Activated CD4-positive, alpha-beta memory T cell treated with anti-CD3 and anti-CD28 coated beads for 36 hours (primary cell): Measurements from ENCODE around the gene SPTBN1. TPM values are rescaled to one million over a fixed set of nuclear protein-coding genes. Genes with fewer than 3 reads are reported as not detected.
A peak's percentile ranks its signal among the peaks of the same experiment; 100 is the strongest.

Experiments
- CTCF ChIA-PET: fragments of 350-600 bp; sonication (Branson Sonifier 250); formaldehyde crosslinking; loops from one replicate; lab custom pipeline; 2021; ENCODE audit warnings: antibody characterized with exemption, inconsistent platforms; lab: Charles Lee
- POLR2A ChIA-PET: fragments of 350-600 bp; sonication (Branson Sonifier 250); formaldehyde crosslinking; loops from one replicate; lab custom pipeline; 2021; ENCODE audit warnings: antibody characterized with exemption; lab: Charles Lee
- DNase-seq: peaks from one replicate; pipeline ENCODE4 v3.0.0-alpha.2; 2020
- H3K27ac Mint-ChIP-seq: one replicate; pipeline ENCODE4 v1.8.0; 2021; ENCODE audit warnings: mixed read lengths
- H3K27me3 Mint-ChIP-seq: one replicate; pipeline ENCODE4 v1.8.0; 2021; ENCODE audit warnings: mixed read lengths
- H3K36me3 Mint-ChIP-seq: one replicate; pipeline ENCODE4 v1.8.0; 2021; ENCODE audit warnings: mixed read lengths
- H3K4me1 Mint-ChIP-seq: one replicate; pipeline ENCODE4 v1.8.0; 2021; ENCODE audit warnings: low read depth, mixed read lengths
- H3K4me3 Mint-ChIP-seq: one replicate; pipeline ENCODE4 v1.8.0; 2021; ENCODE audit warnings: mild to moderate bottlenecking, mixed read lengths
- H3K9me3 Mint-ChIP-seq: one replicate; pipeline ENCODE4 v1.8.0; 2021; ENCODE audit warnings: mixed read lengths
- intact Hi-C: fragments of 100-400 bp; cut with micrococcal nuclease; formaldehyde crosslinking; loops from one replicate; pipeline ENCODE4 v1.15.1; 2023
- total RNA-seq, 2 experiments: library from RNA; stranded (reverse); gene quantifications; one replicate each; pipeline ENCODE4 v1.2.3, GENCODE V29; 2021

Gene SPTBN1
- total RNA-seq, 2 experiments from 2014 or later, result 67.5 to 68.1 TPM

DNA sequence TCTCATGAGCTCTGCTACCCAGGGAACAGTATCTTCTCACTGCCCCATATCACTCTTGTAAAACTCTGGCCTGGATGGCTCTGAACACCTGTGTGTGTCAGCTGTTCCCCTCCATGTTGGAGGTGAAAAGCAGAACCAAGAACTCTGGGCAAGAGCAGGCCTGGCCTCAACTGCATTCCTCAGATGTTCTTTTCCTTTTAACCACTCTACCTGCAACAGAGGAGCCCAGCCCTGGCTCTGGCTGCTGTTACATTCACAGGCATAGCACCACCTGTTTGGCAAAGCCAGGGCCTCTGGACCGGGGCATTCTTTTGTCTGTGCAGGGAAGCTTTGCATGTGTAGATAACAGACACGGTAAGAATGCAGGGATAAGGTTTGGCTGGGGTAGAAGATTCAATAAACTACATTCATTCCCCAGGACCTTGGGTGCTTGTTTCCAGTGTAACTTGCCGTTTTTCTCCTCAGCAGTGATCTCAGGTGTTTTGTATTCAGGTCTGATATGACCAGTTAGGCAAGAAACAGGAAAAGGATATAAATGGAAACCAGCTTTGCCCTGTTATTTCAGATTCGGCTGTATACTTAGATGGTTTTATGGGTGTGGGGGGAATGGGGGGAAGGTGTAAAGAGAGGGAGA, 95.1 kb downstream of the SPTBN1 start:
- Mint-ChIP-seq H3K27me3 (no peaks in the 10 kb centered on the region), H3K9me3 (no peaks in the 10 kb centered on the region), H3K27ac (no peak overlapping the region), H3K4me1 (peaks cover 7% of the 10 kb centered on the region), H3K36me3 (no peaks in the 10 kb centered on the region), H3K4me3 (no peak overlapping the region)
- intact Hi-C loops, result no loop called here
- POLR2A ChIA-PET, result interaction anchor here (0.7 kb wide), 1 partner anchor 8 kb away, joined by 4 read pairs; no protein-coding TSS in a partner anchor
- CTCF ChIA-PET, result no interaction called here
- DNase-seq, result no peak

- H3K4me1 Mint-ChIP-seq, result peaks cover 20% of the 10 kb centered on the region
- intact Hi-C loops, result no loop called here
- CTCF ChIA-PET, result interaction anchor here (1.5 to 2.7 kb wide), 2 partner anchors 102 to 152 kb away, joined by 4 to 8 read pairs; no protein-coding TSS in a partner anchor
- H3K4me3 Mint-ChIP-seq, result no peak overlapping the region
- no peak overlapping the region for H3K27ac Mint-ChIP-seq
- H3K36me3 Mint-ChIP-seq, result no peaks in the 10 kb centered on the region
- no peaks in the 10 kb centered on the region for H3K9me3 Mint-ChIP-seq
- POLR2A ChIA-PET, result interaction anchor here (1.2 kb wide), 1 partner anchor 57 kb away, joined by 3 read pairs; no protein-coding TSS in a partner anchor
- no peaks in the 10 kb centered on the region for H3K27me3 Mint-ChIP-seq
- no peak for DNase-seq
These were observed 96.9 kb downstream of the SPTBN1 start for GRCh38 chr2:54553075-54553474.

GRCh38 chr2:54553775-54554174, 97.6 kb downstream of the SPTBN1 start:
- Mint-ChIP-seq H3K27ac (no peak overlapping the region), H3K9me3 (no peaks in the 10 kb centered on the region), H3K36me3 (no peaks in the 10 kb centered on the region), H3K27me3 (no peaks in the 10 kb centered on the region), H3K4me3 (no peak overlapping the region), H3K4me1 (peaks cover 20% of the 10 kb centered on the region)
- ChIA-PET CTCF (interaction anchor here (1.0 to 2.7 kb wide), 4 partner anchors 31 to 151 kb away, joined by 4 to 8 read pairs (median 4); no protein-coding TSS in a partner anchor), POLR2A (interaction anchor here (1.2 kb wide), 1 partner anchor 56 kb away, joined by 3 read pairs; no protein-coding TSS in a partner anchor)
- intact Hi-C loops, result no loop called here
- no peak for DNase-seq

- H3K36me3 Mint-ChIP-seq, result peaks cover 7% of the 10 kb centered on the region
- CTCF ChIA-PET, result no interaction called here
- POLR2A ChIA-PET, result no interaction called here
- no peak for DNase-seq
- H3K27me3 Mint-ChIP-seq, result no peaks in the 10 kb centered on the region
- peaks cover 20% of the 10 kb centered on the region for H3K4me1 Mint-ChIP-seq
- H3K27ac Mint-ChIP-seq, result no peak overlapping the region
- intact Hi-C loops, result no loop called here
- H3K9me3 Mint-ChIP-seq, result no peaks in the 10 kb centered on the region
- no peak overlapping the region for H3K4me3 Mint-ChIP-seq
These were observed 99.3 kb downstream of the SPTBN1 start for GRCh38 chr2:54555318-54555837.

- H3K27ac Mint-ChIP-seq, result peak overlapping the region; percentile 63
- peaks cover 10% of the 10 kb centered on the region for H3K36me3 Mint-ChIP-seq
- ChIA-PET CTCF (interaction anchor here (0.7 to 4.2 kb wide), 5 partner anchors 14 to 108 kb away, joined by 3 to 37 read pairs (median 9); no protein-coding TSS in a partner anchor), POLR2A (interaction anchor here (4.1 kb wide), 1 partner anchor 16 kb away, joined by 113 read pairs; no protein-coding TSS in a partner anchor)
- no peaks in the 10 kb centered on the region for H3K9me3 Mint-ChIP-seq
- peak overlapping the region; percentile 69 for H3K4me3 Mint-ChIP-seq
- no peak for DNase-seq
- peaks cover 25% of the 10 kb centered on the region for H3K4me1 Mint-ChIP-seq
- H3K27me3 Mint-ChIP-seq, result no peaks in the 10 kb centered on the region
- intact Hi-C loops, result loop anchor here (1.0 kb wide), 1 partner anchor 167 kb away; the partner anchor contains the start of gene EML6
These were observed 100.5 kb downstream of the SPTBN1 start for GRCh38 chr2:54556621-54557121.

DNA sequence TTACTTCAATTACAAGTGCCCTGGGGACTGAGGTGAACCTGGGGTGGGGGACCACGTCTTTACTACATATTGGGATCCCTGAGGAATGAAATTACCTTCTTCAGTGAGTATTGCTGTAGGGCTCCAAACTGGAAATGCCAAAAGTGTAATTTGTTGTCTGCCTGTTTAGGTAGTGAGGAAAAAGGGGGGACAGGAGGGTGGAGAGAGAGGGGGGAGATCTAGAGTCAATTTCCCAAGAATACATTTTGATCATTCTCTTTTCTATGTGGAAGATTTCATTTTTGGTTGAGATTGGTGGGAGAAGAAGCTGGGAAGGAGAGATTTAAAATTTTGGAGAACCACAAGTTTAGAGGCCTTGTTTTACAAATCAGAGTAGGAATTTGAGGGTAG, 101.1 kb downstream of the SPTBN1 start:
- Mint-ChIP-seq H3K27ac (peak overlapping the region; percentile 63), H3K36me3 (peaks cover 14% of the 10 kb centered on the region), H3K4me1 (peaks cover 30% of the 10 kb centered on the region), H3K27me3 (no peaks in the 10 kb centered on the region), H3K9me3 (no peaks in the 10 kb centered on the region), H3K4me3 (peak overlapping the region; percentile 69)
- no peak for DNase-seq
- ChIA-PET POLR2A (interaction anchor here (4.1 kb wide), 1 partner anchor 15 kb away, joined by 113 read pairs; no protein-coding TSS in a partner anchor), CTCF (interaction anchor here (1.4 to 4.2 kb wide), 4 partner anchors 13 to 100 kb away, joined by 4 to 37 read pairs (median 18); no protein-coding TSS in a partner anchor)
- intact Hi-C loops, result loop anchor here (1.0 kb wide), 1 partner anchor 166 kb away; the partner anchor contains the start of gene EML6

- POLR2A ChIA-PET, result interaction anchor here (0.7 to 4.1 kb wide), 11 partner anchors 9 to 108 kb away, joined by 3 to 113 read pairs (median 11); no protein-coding TSS in a partner anchor
- CTCF ChIA-PET, result interaction anchor here (1.0 to 4.2 kb wide), 14 partner anchors 13 to 148 kb away, joined by 3 to 37 read pairs (median 4); no protein-coding TSS in a partner anchor
- H3K4me3 Mint-ChIP-seq, result peak overlapping the region; percentile 69
- intact Hi-C loops, result loop anchor here (1.0 to 2.0 kb wide), 4 partner anchors 32 to 493 kb away; partner anchors contain the start of genes EML6 and RTN4
- no peaks in the 10 kb centered on the region for H3K27me3 Mint-ChIP-seq
- peaks cover 35% of the 10 kb centered on the region for H3K4me1 Mint-ChIP-seq
- peaks cover 14% of the 10 kb centered on the region for H3K36me3 Mint-ChIP-seq
- no peaks in the 10 kb centered on the region for H3K9me3 Mint-ChIP-seq
- DNase-seq, result peak; percentile 78
- H3K27ac Mint-ChIP-seq, result peak overlapping the region; percentile 63
These were observed 101.6 kb downstream of the SPTBN1 start for GRCh38 chr2:54557601-54558187.

GRCh38 chr2:54558188-54559005, 102.3 kb downstream of the SPTBN1 start:
- peak overlapping the region; percentile 83 for H3K4me3 Mint-ChIP-seq
- H3K36me3 Mint-ChIP-seq, result peaks cover 14% of the 10 kb centered on the region
- peak; percentile 85 for DNase-seq
- H3K27me3 Mint-ChIP-seq, result no peaks in the 10 kb centered on the region
- no peaks in the 10 kb centered on the region for H3K9me3 Mint-ChIP-seq
- ChIA-PET POLR2A (interaction anchor here (0.7 to 4.1 kb wide), 14 partner anchors 10 to 107 kb away, joined by 3 to 113 read pairs (median 5); no protein-coding TSS in a partner anchor), CTCF (interaction anchor here (0.9 to 4.2 kb wide), 17 partner anchors 12 to 147 kb away, joined by 3 to 37 read pairs (median 4); no protein-coding TSS in a partner anchor)
- H3K4me1 Mint-ChIP-seq, result peaks cover 42% of the 10 kb centered on the region
- intact Hi-C loops, result loop anchor here (1.0 to 2.0 kb wide), 3 partner anchors 31 to 492 kb away; partner anchors contain the start of gene RTN4
- peak overlapping the region; percentile 89 for H3K27ac Mint-ChIP-seq

- peak overlapping the region; percentile 83 for H3K4me3 Mint-ChIP-seq
- ChIA-PET POLR2A (interaction anchor here (1.1 to 4.1 kb wide), 16 partner anchors 8 to 164 kb away, joined by 3 to 113 read pairs (median 4); partner anchors contain the start of gene EML6), CTCF (interaction anchor here (0.9 to 4.2 kb wide), 14 partner anchors 12 to 145 kb away, joined by 3 to 37 read pairs (median 4); no protein-coding TSS in a partner anchor)
- H3K27me3 Mint-ChIP-seq, result no peaks in the 10 kb centered on the region
- H3K4me1 Mint-ChIP-seq, result peaks cover 41% of the 10 kb centered on the region
- DNase-seq, result no peak
- peaks cover 14% of the 10 kb centered on the region for H3K36me3 Mint-ChIP-seq
- no peaks in the 10 kb centered on the region for H3K9me3 Mint-ChIP-seq
- intact Hi-C loops, result loop anchor here (2.0 kb wide), 1 partner anchor 492 kb away; the partner anchor contains the start of gene RTN4
- H3K27ac Mint-ChIP-seq, result peak overlapping the region; percentile 89
These were observed 102.9 kb downstream of the SPTBN1 start for GRCh38 chr2:54559006-54559445.

GRCh38 chr2:54559593-54560145, 103.5 kb downstream of the SPTBN1 start:
- no peaks in the 10 kb centered on the region for H3K9me3 Mint-ChIP-seq
- H3K27ac Mint-ChIP-seq, result peak overlapping the region; percentile 89
- H3K4me3 Mint-ChIP-seq, result peak overlapping the region; percentile 83
- peaks cover 45% of the 10 kb centered on the region for H3K4me1 Mint-ChIP-seq
- peaks cover 14% of the 10 kb centered on the region for H3K36me3 Mint-ChIP-seq
- CTCF ChIA-PET, result interaction anchor here (0.9 to 4.2 kb wide), 10 partner anchors 11 to 98 kb away, joined by 3 to 37 read pairs (median 6); no protein-coding TSS in a partner anchor
- peak; percentile 39 for DNase-seq
- intact Hi-C loops, result loop anchor here (1.0 to 2.0 kb wide), 4 partner anchors 12 to 491 kb away; partner anchors contain the start of gene RTN4
- POLR2A ChIA-PET, result interaction anchor here (0.6 to 4.1 kb wide), 17 partner anchors 9 to 164 kb away, joined by 3 to 113 read pairs (median 4); partner anchors contain the start of gene EML6
- no peaks in the 10 kb centered on the region for H3K27me3 Mint-ChIP-seq
